Trophoblast cell (in vitro differentiated cells and primary cell): ENCODE measurements around the gene TCEA3.

ENCODE experiments used
- DNase-seq, 2 donors: peaks; one replicate each; pipeline ENCODE4 v3.0.0-alpha.2; 2016
- H2AFZ ChIP-seq: 2 replicates; pipeline ENCODE4 v1.6.1; 2013; ENCODE audit warnings: low read length, moderate library complexity, mild to moderate bottlenecking; ENCODE audit not compliant: insufficient read depth, poor library complexity
- H2AK5ac ChIP-seq: 2 replicates; pipeline ENCODE4 v1.6.1; 2013; ENCODE audit warnings: mild to moderate bottlenecking, low read length
- H2BK120ac ChIP-seq: 2 replicates; pipeline ENCODE4 v1.6.1; 2013; ENCODE audit warnings: low read length, mild to moderate bottlenecking, moderate library complexity; ENCODE audit not compliant: insufficient read depth, poor library complexity
- H2BK12ac ChIP-seq: 2 replicates; pipeline ENCODE4 v1.6.1; 2013; ENCODE audit warnings: mild to moderate bottlenecking, low read length, moderate library complexity
- H2BK5ac ChIP-seq: 2 replicates; pipeline ENCODE4 v1.6.1; 2013; ENCODE audit warnings: low read length, low read depth, moderate library complexity, mild to moderate bottlenecking; ENCODE audit not compliant: poor library complexity
- H3K14ac ChIP-seq: 2 replicates; pipeline ENCODE4 v1.6.1; 2013; ENCODE audit warnings: mild to moderate bottlenecking, low read length
- H3K18ac ChIP-seq: 2 replicates; pipeline ENCODE4 v1.6.1; 2013; ENCODE audit warnings: mild to moderate bottlenecking, low read length
- H3K23ac ChIP-seq: 2 replicates; pipeline ENCODE4 v1.6.1; 2013; ENCODE audit warnings: low read length
- H3K27ac ChIP-seq: 2 replicates; pipeline ENCODE4 v1.5.1; 2013; ENCODE audit warnings: low read depth, mild to moderate bottlenecking, inconsistent platforms, low read length, moderate library complexity
- H3K27me3 ChIP-seq: 2 replicates; pipeline ENCODE4 v1.6.1; 2013; ENCODE audit warnings: inconsistent platforms, mild to moderate bottlenecking, low read length, moderate library complexity; ENCODE audit not compliant: insufficient read depth
- H3K36me3 ChIP-seq, 2 experiments: 1 replicate in 1 of 2; 2 replicates in 1 of 2; pipeline ENCODE4 v1.6.1; 2013; ENCODE audit warnings: low read length in 2 of 2, mild to moderate bottlenecking in 2 of 2, moderate library complexity in 1 of 2; ENCODE audit not compliant: insufficient read depth in 2 of 2, control insufficient read depth in 1 of 2
- H3K4ac ChIP-seq: 2 replicates; pipeline ENCODE4 v1.6.1; 2013; ENCODE audit warnings: low read depth, mild to moderate bottlenecking, low read length, moderate library complexity
- H3K4me1 ChIP-seq, 2 experiments: 1 replicate in 1 of 2; 2 replicates in 1 of 2; pipeline ENCODE4 v1.6.1; 2013; ENCODE audit warnings: low read length in 2 of 2, mild to moderate bottlenecking in 2 of 2, moderate library complexity in 1 of 2; ENCODE audit not compliant: insufficient read depth in 2 of 2, control insufficient read depth in 1 of 2
- H3K4me2 ChIP-seq: 2 replicates; pipeline ENCODE4 v1.6.1; 2013; ENCODE audit warnings: inconsistent platforms, mild to moderate bottlenecking, low read length, moderate library complexity
- H3K4me3 ChIP-seq: 2 replicates; pipeline ENCODE4 v1.5.1; 2013; ENCODE audit warnings: mild to moderate bottlenecking, low read depth, low read length, inconsistent platforms
- H3K79me1 ChIP-seq: one replicate; pipeline ENCODE4 v1.6.1; 2013; ENCODE audit warnings: low read length
- H3K79me2 ChIP-seq: 2 replicates; pipeline ENCODE4 v1.6.1; 2013; ENCODE audit warnings: low read length, mild to moderate bottlenecking; ENCODE audit not compliant: control insufficient read depth, insufficient read depth, poor library complexity
- H3K9ac ChIP-seq: 2 replicates; pipeline ENCODE4 v1.6.1; 2013; ENCODE audit warnings: mild to moderate bottlenecking, low read length
- H3K9me3 ChIP-seq: 2 replicates; pipeline ENCODE4 v1.6.1; 2013; ENCODE audit warnings: low read depth, mild to moderate bottlenecking, control low read depth, inconsistent platforms, low read length; ENCODE audit not compliant: insufficient read depth
- H4K12ac ChIP-seq: 2 replicates; pipeline ENCODE4 v1.6.1; 2013; ENCODE audit warnings: low read depth, mild to moderate bottlenecking, low read length, moderate library complexity
- H4K8ac ChIP-seq: 2 replicates; pipeline ENCODE4 v1.6.1; 2013; ENCODE audit warnings: low read depth, mild to moderate bottlenecking, low read length, moderate library complexity
- H4K91ac ChIP-seq: one replicate; pipeline ENCODE4 v1.6.1; 2013; ENCODE audit warnings: low read depth, mild to moderate bottlenecking, low read length, moderate library complexity
- WGBS: extraction: QIAGEN DNeasy Blood & Tissue Kit; methylation state at CpG from one replicate; pipeline ENCODE4 v1.1.7; 2013; ENCODE audit warnings: missing lambda C conversion rate; ENCODE audit not compliant: insufficient read length, insufficient coverage; ENCODE audit errors: extremely low coverage; 5-methylcytosine and 5-hydroxymethylcytosine counted together

The TCEA3 gene

DNA sequence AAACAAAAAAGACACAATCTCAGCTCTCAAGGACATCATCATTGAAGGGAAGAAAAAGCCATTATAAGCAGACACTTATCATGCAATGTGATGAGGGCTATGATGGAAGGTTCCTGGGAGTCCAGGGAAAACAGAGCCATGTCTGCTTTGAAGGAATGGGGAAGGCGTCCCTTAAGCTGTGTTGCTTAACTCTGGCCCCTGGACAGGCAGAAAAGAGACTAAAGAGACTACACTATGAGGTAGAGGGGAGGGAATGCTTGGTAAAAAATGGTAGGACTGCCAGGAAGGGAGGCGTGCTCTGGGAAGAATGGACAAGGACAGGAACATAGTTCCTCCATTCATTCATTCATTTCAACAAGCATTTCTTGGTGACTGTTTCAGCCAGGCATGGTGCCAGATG lies 38.2 kb upstream of the TCEA3 start:
- no peak overlapping the region for H2AK5ac ChIP-seq
- H2BK12ac ChIP-seq, result no peak overlapping the region
- no peak overlapping the region for H3K4me3 ChIP-seq
- no peaks in the 10 kb centered on the region for H3K79me1 ChIP-seq
- no peak overlapping the region for H3K14ac ChIP-seq
- DNase-seq, result peak; percentile 85 to 93
- no peaks in the 10 kb centered on the region for H3K27me3 ChIP-seq
- no peak overlapping the region for H3K27ac ChIP-seq
- no peak overlapping the region for H3K9ac ChIP-seq
- H4K8ac ChIP-seq, result no peak overlapping the region
- H2BK120ac ChIP-seq, result no peak overlapping the region
- no peak overlapping the region for H4K12ac ChIP-seq
- H3K23ac ChIP-seq, result no peak overlapping the region
- H3K4ac ChIP-seq, result no peak overlapping the region
- no peaks in the 10 kb centered on the region for H3K79me2 ChIP-seq
- H3K36me3 ChIP-seq, result no peaks in the 10 kb centered on the region
- no peak overlapping the region for H4K91ac ChIP-seq
- no peaks in the 10 kb centered on the region for H3K9me3 ChIP-seq
- H3K18ac ChIP-seq, result no peak overlapping the region
- H3K4me1 ChIP-seq, result no peaks in the 10 kb centered on the region
- no CpG with 5 or more reads among the region's 2 CpGs for WGBS
- H3K4me2 ChIP-seq, result no peak overlapping the region
- H2AFZ ChIP-seq, result no peak overlapping the region
- no peak overlapping the region for H2BK5ac ChIP-seq

DNA sequence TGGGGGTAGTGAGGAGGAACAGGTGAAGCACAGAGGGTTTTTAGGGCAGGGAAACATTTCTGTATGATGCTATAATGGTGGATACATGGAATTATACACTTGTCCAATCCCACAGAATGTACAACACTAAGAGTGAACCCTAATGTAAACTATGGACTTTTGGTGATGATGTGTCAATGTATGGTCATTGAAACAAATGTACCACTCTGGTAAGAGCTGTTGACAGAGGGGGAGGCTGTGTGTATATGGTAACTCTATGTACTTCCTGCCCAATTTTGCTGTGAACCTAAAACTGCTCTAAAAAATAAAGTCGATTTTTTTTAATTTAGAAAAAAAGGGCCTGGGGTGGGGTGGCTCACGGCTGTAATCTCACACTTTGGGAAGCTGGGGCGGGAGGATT lies 36.5 kb upstream of the TCEA3 start:
- Histone ChIP-seq H3K79me2 (no peaks in the 10 kb centered on the region), H3K27me3 (no peaks in the 10 kb centered on the region), H2BK120ac (no peak overlapping the region), H3K27ac (no peak overlapping the region), H3K4me2 (no peak overlapping the region), H3K9me3 (no peaks in the 10 kb centered on the region), H3K4me1 (no peaks in the 10 kb centered on the region), H4K91ac (no peak overlapping the region), H3K9ac (no peak overlapping the region), H3K4me3 (no peak overlapping the region), H3K4ac (no peak overlapping the region), H3K36me3 (no peaks in the 10 kb centered on the region), H3K18ac (no peak overlapping the region), H2BK5ac (no peak overlapping the region), H2BK12ac (no peak overlapping the region), H4K12ac (no peak overlapping the region), H2AK5ac (no peak overlapping the region), H4K8ac (no peak overlapping the region), H2AFZ (no peak overlapping the region), H3K23ac (no peak overlapping the region), H3K79me1 (no peaks in the 10 kb centered on the region), H3K14ac (no peak overlapping the region)
- DNase-seq, result no peak
- no CpG with 5 or more reads among the region's 3 CpGs for WGBS

DNA sequence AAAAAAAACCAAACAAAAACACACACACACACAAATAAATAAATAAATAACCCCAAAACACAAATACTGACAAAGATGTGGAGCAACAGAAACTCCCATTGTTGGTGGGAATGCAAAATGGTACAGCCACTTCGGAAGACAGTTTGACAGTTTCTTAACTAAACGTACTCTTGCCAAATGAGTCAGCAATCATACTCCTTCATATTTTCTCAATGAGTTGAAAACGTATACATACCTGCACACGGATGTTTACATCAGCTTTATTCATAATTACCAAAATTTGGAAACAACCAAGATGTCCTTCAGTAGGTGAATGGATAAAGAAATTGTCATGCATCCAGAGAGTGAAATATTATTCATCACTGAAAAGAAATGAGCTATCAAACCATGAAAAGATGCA lies 36.0 kb upstream of the TCEA3 start:
- Histone ChIP-seq H2AK5ac (no peak overlapping the region), H2BK120ac (no peak overlapping the region), H3K4me3 (no peak overlapping the region), H3K9me3 (no peaks in the 10 kb centered on the region), H3K4me1 (no peaks in the 10 kb centered on the region), H2AFZ (no peak overlapping the region), H4K12ac (no peak overlapping the region), H3K79me1 (no peaks in the 10 kb centered on the region), H3K9ac (no peak overlapping the region), H3K79me2 (no peaks in the 10 kb centered on the region), H2BK5ac (no peak overlapping the region), H3K18ac (no peak overlapping the region), H3K36me3 (no peaks in the 10 kb centered on the region), H2BK12ac (no peak overlapping the region), H3K27me3 (no peaks in the 10 kb centered on the region), H4K91ac (no peak overlapping the region), H3K27ac (no peak overlapping the region), H4K8ac (no peak overlapping the region), H3K4me2 (no peak overlapping the region), H3K4ac (no peak overlapping the region), H3K23ac (no peak overlapping the region), H3K14ac (no peak overlapping the region)
- peak in 1 of 2 donors; percentile 75 for DNase-seq
- no CpG with 5 or more reads among the region's 4 CpGs for WGBS

DNA sequence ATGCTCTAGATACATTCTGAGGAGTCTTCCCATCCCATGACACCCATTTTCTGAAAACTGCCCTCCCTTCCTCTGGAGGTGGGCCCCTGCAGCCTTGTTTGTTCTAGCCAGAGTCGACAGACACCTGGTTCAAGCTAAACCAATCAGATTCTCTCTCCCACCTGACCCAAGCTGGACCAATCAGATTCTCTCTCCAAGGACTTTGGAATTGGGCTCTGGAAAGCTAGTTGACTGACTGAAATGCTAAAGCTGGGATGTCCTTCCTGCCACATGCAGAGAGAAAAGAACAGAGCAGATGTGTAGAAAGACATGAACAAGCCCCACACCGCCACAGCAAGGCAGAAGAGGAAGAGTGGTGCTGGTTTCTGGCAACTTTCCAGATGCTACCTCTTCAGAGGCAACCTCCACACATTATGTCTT lies 34.8 kb upstream of the TCEA3 start:
- no peak overlapping the region for H2BK12ac ChIP-seq
- H2AFZ ChIP-seq, result no peak overlapping the region
- no peaks in the 10 kb centered on the region for H3K9me3 ChIP-seq
- H2BK120ac ChIP-seq, result no peak overlapping the region
- H3K9ac ChIP-seq, result no peak overlapping the region
- H3K14ac ChIP-seq, result no peak overlapping the region
- H2AK5ac ChIP-seq, result no peak overlapping the region
- H3K79me2 ChIP-seq, result no peaks in the 10 kb centered on the region
- H3K4me3 ChIP-seq, result no peak overlapping the region
- H4K91ac ChIP-seq, result no peak overlapping the region
- H3K18ac ChIP-seq, result no peak overlapping the region
- DNase-seq, result no peak
- no peak overlapping the region for H3K4ac ChIP-seq
- H3K23ac ChIP-seq, result no peak overlapping the region
- H3K4me2 ChIP-seq, result no peak overlapping the region
- H3K36me3 ChIP-seq, result peaks cover 5 to 6% of the 10 kb centered on the region in 2 experiments
- H2BK5ac ChIP-seq, result no peak overlapping the region
- no peaks in the 10 kb centered on the region for H3K4me1 ChIP-seq
- no peak overlapping the region for H4K12ac ChIP-seq
- no peaks in the 10 kb centered on the region for H3K27me3 ChIP-seq
- no peaks in the 10 kb centered on the region for H3K79me1 ChIP-seq
- no peak overlapping the region for H4K8ac ChIP-seq
- H3K27ac ChIP-seq, result no peak overlapping the region
- no CpG with 5 or more reads among the region's 2 CpGs for WGBS
